HepG2 (cell line): ENCODE results near the gene MAP1LC3A. TPM values are rescaled to one million over a fixed set of nuclear protein-coding genes. Genes with fewer than 3 reads are reported as not detected.
A peak's percentile ranks its signal among the peaks of the same experiment; 100 is the strongest.

Experiments
- ATAC-seq: fragments of 200-7000 bp; cut with Tn5 transposase; 3 replicates; pipeline ENCODE4 v1.9.1; 2020; ENCODE audit warnings: mild to moderate bottlenecking, moderate library complexity
- BruUV-seq: library from RNA; stranded (reverse); fragments of 400-500 nt; replicated peaks from 2 replicates; lab custom pipeline; 2021; lab: Mats Ljungman, UMichigan
- CTCF ChIA-PET: fragments of 300-600 bp; formaldehyde crosslinking; extraction: SDS; loops from one replicate; lab custom pipeline; 2021; ENCODE audit warnings: low total read pairs, inconsistent platforms, low intra/inter-chr PET ratio; lab: Yijun Ruan, JAX
- POLR2A ChIA-PET: fragments of 350-600 bp; sonication (Branson Sonifier 250); formaldehyde crosslinking; loops from one replicate; lab custom pipeline; 2020; ENCODE audit warnings: antibody characterized with exemption, inconsistent platforms; lab: Yijun Ruan, JAX
- DNase-seq: peaks from one replicate; pipeline ENCODE4 v3.0.0-alpha.2; 2015; ENCODE audit warnings: low spot score
- FAIRE-seq: peaks from 3 replicates; lab custom pipeline; 2011; peaks lifted over from hg19 to GRCh38; lab: Jason Lieb, UNC
- H2AFZ ChIP-seq: one replicate; pipeline ENCODE4 v1.6.1; 2011; ENCODE audit warnings: low read length, inconsistent platforms
- H3K27ac ChIP-seq: fragments of 300-600 bp; 3 replicates; pipeline ENCODE4 v1.8.0; 2011; ENCODE audit warnings: mixed run types, mild to moderate bottlenecking, mixed read lengths, low read length, inconsistent platforms; ENCODE audit not compliant: insufficient read depth; ENCODE audit errors: extremely low read length
- H3K27me3 ChIP-seq, 2 experiments: fragments of 200-600 bp in 1 of 2; 2 replicates in 1 of 2; 3 replicates in 1 of 2; pipeline versions ENCODE4 v1.6.0 to v1.8.0; 2011; ENCODE audit warnings: low read length in 2 of 2, mild to moderate bottlenecking in 2 of 2, moderate library complexity in 2 of 2, inconsistent platforms in 1 of 2; ENCODE audit not compliant: insufficient read depth in 2 of 2, control insufficient read depth in 1 of 2
- H3K36me3 ChIP-seq, 2 experiments: fragments of 200-600 bp in 1 of 2; replicated peaks in 1 of 2; 2 replicates in 1 of 2; 3 replicates in 1 of 2; pipeline versions ENCODE4 v1.5.1 to v1.8.0; 2011; ENCODE audit warnings: low read length in 2 of 2, inconsistent platforms in 1 of 2; ENCODE audit not compliant: insufficient read depth in 2 of 2, control insufficient read depth in 1 of 2
- H3K4me1 ChIP-seq: 2 replicates; pipeline ENCODE4 v1.5.1; 2012; ENCODE audit warnings: low read length, inconsistent platforms; ENCODE audit not compliant: insufficient read depth
- H3K4me2 ChIP-seq: 2 replicates; pipeline ENCODE4 v1.6.0; 2011; ENCODE audit warnings: low read depth, low read length, inconsistent platforms
- H3K4me3 ChIP-seq, 3 experiments: fragments of 200-600 bp in 1 of 3; sonication (generic), shearing (Covaris generic) in 1 of 3; replicated peaks in 1 of 3; 2 replicates each; pipeline ENCODE4 v1.5.1; 2011 to 2016; ENCODE audit warnings: low read length in 3 of 3, inconsistent platforms in 2 of 3, low read depth in 2 of 3, mild to moderate bottlenecking in 2 of 3, control low read depth in 1 of 3, mixed read lengths in 1 of 3; ENCODE audit not compliant: insufficient read depth in 1 of 3
- H3K79me2 ChIP-seq: one replicate; pipeline ENCODE4 v1.6.1; 2011; ENCODE audit warnings: low read length, inconsistent platforms; ENCODE audit not compliant: insufficient read depth
- H3K9ac ChIP-seq: 2 replicates; pipeline ENCODE4 v1.6.0; 2011; ENCODE audit warnings: mild to moderate bottlenecking, low read depth, low read length, inconsistent platforms; ENCODE audit not compliant: insufficient read depth
- H3K9me3 ChIP-seq: 2 replicates; pipeline ENCODE4 v1.5.1; 2012; ENCODE audit warnings: mild to moderate bottlenecking, low read length
- H4K20me1 ChIP-seq: 2 replicates; pipeline ENCODE4 v1.6.0; 2011; ENCODE audit warnings: inconsistent platforms, mild to moderate bottlenecking, low read length, moderate library complexity; ENCODE audit not compliant: insufficient read depth
- CBFB ChIP-seq: sonication (generic); formaldehyde crosslinking; IDR thresholded peaks from 2 replicates; pipeline ENCODE4 v1.4.0; 2020; ENCODE audit warnings: missing genetic modification reagents
- CBX2 ChIP-seq, 2 experiments: fragments of 200-600 bp in 1 of 2; sonication (generic); formaldehyde crosslinking in 1 of 2; IDR thresholded peaks; 2 replicates each; pipeline versions ENCODE4 v1.7.0 to v1.8.1; 2018 to 2022; ENCODE audit warnings: low read depth in 2 of 2, low read length in 1 of 2, mild to moderate bottlenecking in 1 of 2, missing genetic modification reagents in 1 of 2
- CC2D1A ChIP-seq: sonication (generic); formaldehyde crosslinking; IDR thresholded peaks from 2 replicates; pipeline ENCODE4 v1.8.1; 2023; ENCODE audit warnings: mild to moderate bottlenecking, missing genetic modification reagents
- ETS1 ChIP-seq: sonication (generic); formaldehyde crosslinking; IDR thresholded peaks from 2 replicates; pipeline ENCODE4 v1.4.0; 2020; ENCODE audit warnings: missing genetic modification reagents
- MAFF ChIP-seq: IDR thresholded peaks from 2 replicates; pipeline ENCODE4 v1.6.1; 2011; ENCODE audit warnings: low read depth, low read length, improper control_type of control experiment
- MAFK ChIP-seq, 2 experiments: IDR thresholded peaks in 1 of 2; conservative IDR thresholded peaks in 1 of 2; 2 replicates each; pipeline ENCODE4 v1.6.1; 2011; ENCODE audit warnings: improper control_type of control experiment in 2 of 2, low read length in 2 of 2
- NCOR1 ChIP-seq: fragments of 200-600 bp; sonication (generic); IDR thresholded peaks from 2 replicates; pipeline ENCODE4 v1.7.0; 2017; ENCODE audit warnings: antibody characterized with exemption, low read length, borderline replicate concordance
- SMARCE1 ChIP-seq: fragments of 450-650 bp; IDR thresholded peaks from 2 replicates; pipeline ENCODE4 v1.6.1; 2017; ENCODE audit warnings: borderline replicate concordance
- SP4 ChIP-seq: sonication (generic); formaldehyde crosslinking; IDR thresholded peaks from 2 replicates; pipeline ENCODE4 v1.8.1; 2023; ENCODE audit warnings: mild to moderate bottlenecking, missing genetic modification reagents
- ZBTB10 ChIP-seq: sonication (generic); formaldehyde crosslinking; IDR thresholded peaks from 2 replicates; pipeline ENCODE4 v1.4.0; 2020; ENCODE audit warnings: missing genetic modification reagents, borderline replicate concordance
- ZNF121 ChIP-seq: sonication (generic); formaldehyde crosslinking; IDR thresholded peaks from 2 replicates; pipeline ENCODE4 v1.5.0; 2020; ENCODE audit warnings: mild to moderate bottlenecking, missing genetic modification reagents
- ZNF225 ChIP-seq: sonication (generic); formaldehyde crosslinking; IDR thresholded peaks from 2 replicates; pipeline ENCODE4 v1.4.0; 2020; ENCODE audit warnings: mild to moderate bottlenecking, missing genetic modification reagents
- ZNF782 ChIP-seq: sonication (generic); formaldehyde crosslinking; IDR thresholded peaks from 2 replicates; pipeline ENCODE4 v1.4.0; 2020; ENCODE audit warnings: missing genetic modification reagents, mild to moderate bottlenecking, borderline replicate concordance
- WGBS: methylation state at CpG from one replicate; pipeline ENCODE4 v1.1.6; 2017; ENCODE audit warnings: low lambda C conversion rate; 5-methylcytosine and 5-hydroxymethylcytosine counted together
- in situ Hi-C: cut with HindIII; loops from 2 replicates; pipeline ENCODE4 v1.10.0; 2017; ENCODE audit warnings: low pct_unique_long_range_greater_than_20kb; ENCODE audit not compliant: extremely low pct_ligation_motif_present
- intact Hi-C: fragments of 100-400 bp; cut with micrococcal nuclease; formaldehyde crosslinking; loops from one replicate; pipeline ENCODE4 v1.10.0; 2022; ENCODE audit not compliant: unreplicated experiment
- polyA plus RNA-seq, 8 experiments: library from polyadenylated mRNA; depleted of rRNA in 3 of 8; stranded (reverse) in 7 of 8; unstranded in 1 of 8; fragments of >200 nt; fragmentation: Illumina TruSeq in 4 of 8; extraction: Trizol in 4 of 8; gene quantifications; 2 replicates each; pipeline versions ENCODE4 v1.2.1 to v1.2.3, GENCODE V29; 2011 to 2016; ENCODE audit warnings: low read depth in 4 of 8, missing spikeins in 1 of 8, mixed read lengths in 1 of 8; ENCODE audit not compliant: insufficient read depth in 1 of 8
- total RNA-seq, 5 experiments: library from RNA; depleted of rRNA; stranded (reverse); fragments of >200 nt; fragmentation: Illumina TruSeq; extraction: Trizol; gene quantifications; 2 replicates each; pipeline ENCODE4 v1.2.3, GENCODE V29; 2016; ENCODE audit warnings: low read depth in 1 of 5
- TF ChIP-seq, protein P1 (sequence below): sonication (generic); formaldehyde crosslinking; IDR thresholded peaks from 2 replicates; pipeline ENCODE4 v1.5.1; 2020; ENCODE audit warnings: mild to moderate bottlenecking, missing genetic modification reagents, moderate library complexity

MAP1LC3A gene
- total and polyA plus RNA-seq, 2 of the 13 experiments (the other 11 are each of a cell fraction or from before 2014, with no cell fraction given), result not detected

DNA sequence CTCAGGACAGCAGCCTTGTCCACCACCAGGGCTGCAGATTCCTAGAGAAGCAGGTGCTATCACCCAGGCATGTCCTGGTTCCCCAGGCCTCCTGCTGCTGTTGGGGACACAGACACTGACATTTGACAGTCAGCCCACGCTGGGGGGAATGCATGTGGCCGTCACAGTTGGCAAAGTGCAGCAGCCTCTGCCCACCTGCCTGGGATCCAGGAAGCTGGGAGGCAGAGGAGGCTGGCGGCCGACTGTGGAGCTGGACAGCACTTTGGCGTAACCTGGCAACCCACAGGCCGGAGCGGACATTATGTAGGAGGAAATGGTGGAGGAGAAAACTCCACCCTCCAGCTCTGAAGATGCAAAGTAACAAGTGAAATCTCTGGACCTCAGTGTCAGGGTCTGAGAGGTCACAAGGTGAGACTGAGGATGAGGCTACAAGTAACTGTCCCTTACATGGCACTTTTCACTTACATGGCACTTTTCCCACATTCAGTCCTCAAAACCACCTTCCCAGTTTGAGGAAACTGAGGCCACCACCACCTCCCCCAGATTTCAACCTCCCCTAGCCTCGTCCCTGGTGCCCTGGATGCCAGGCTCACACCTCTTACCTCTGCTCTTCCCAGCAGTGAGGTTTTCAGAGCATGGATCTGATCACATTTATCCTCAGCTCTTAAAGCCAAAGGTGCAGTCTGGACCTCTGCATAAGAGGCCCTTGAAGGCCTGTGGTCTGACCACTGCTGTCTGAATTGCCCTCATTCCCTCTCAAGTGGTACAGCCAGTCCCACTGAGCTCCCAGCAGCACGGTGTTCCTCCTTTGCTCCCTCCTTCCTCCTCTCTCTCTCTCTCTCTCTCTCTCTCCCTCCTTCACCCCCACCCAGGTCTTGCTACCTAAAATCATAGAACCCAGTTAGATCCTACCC is 8.7 kb downstream of the MAP1LC3A start:
- no peak overlapping the region for H3K27ac ChIP-seq
- WGBS, result 95% methylated on average over 9 of the region's 9 CpGs
- TF ChIP-seq CBFB (no peak), MAFK (conservative IDR thresholded peaks at IDR 0.05 in 1 of 2, IDR thresholded peaks at IDR 0.05 in 1 of 2; ENCODE audit: low read length in 2 of 2) (peak; percentile 64 to 70), SMARCE1 (no peak), CC2D1A (CRISPR knock-in tag) (no peak), ETS1 (CRISPR knock-in tag) (no peak), NCOR1 (no peak), CBX2 (IDR thresholded peaks at IDR 0.05; ENCODE audit: low read depth, low read length) (no peak), CBX2 (CRISPR knock-in tag; IDR thresholded peaks at IDR 0.05; ENCODE audit: low read depth) (no peak), MAFF (peak; percentile 51), ZNF225 (CRISPR knock-in tag) (no peak), ZBTB10 (CRISPR knock-in tag) (no peak), ZNF121 (CRISPR knock-in tag) (no peak), ZNF782 (CRISPR knock-in tag) (no peak), SP4 (CRISPR knock-in tag) (no peak)
- TF ChIP-seq, protein P1, sequence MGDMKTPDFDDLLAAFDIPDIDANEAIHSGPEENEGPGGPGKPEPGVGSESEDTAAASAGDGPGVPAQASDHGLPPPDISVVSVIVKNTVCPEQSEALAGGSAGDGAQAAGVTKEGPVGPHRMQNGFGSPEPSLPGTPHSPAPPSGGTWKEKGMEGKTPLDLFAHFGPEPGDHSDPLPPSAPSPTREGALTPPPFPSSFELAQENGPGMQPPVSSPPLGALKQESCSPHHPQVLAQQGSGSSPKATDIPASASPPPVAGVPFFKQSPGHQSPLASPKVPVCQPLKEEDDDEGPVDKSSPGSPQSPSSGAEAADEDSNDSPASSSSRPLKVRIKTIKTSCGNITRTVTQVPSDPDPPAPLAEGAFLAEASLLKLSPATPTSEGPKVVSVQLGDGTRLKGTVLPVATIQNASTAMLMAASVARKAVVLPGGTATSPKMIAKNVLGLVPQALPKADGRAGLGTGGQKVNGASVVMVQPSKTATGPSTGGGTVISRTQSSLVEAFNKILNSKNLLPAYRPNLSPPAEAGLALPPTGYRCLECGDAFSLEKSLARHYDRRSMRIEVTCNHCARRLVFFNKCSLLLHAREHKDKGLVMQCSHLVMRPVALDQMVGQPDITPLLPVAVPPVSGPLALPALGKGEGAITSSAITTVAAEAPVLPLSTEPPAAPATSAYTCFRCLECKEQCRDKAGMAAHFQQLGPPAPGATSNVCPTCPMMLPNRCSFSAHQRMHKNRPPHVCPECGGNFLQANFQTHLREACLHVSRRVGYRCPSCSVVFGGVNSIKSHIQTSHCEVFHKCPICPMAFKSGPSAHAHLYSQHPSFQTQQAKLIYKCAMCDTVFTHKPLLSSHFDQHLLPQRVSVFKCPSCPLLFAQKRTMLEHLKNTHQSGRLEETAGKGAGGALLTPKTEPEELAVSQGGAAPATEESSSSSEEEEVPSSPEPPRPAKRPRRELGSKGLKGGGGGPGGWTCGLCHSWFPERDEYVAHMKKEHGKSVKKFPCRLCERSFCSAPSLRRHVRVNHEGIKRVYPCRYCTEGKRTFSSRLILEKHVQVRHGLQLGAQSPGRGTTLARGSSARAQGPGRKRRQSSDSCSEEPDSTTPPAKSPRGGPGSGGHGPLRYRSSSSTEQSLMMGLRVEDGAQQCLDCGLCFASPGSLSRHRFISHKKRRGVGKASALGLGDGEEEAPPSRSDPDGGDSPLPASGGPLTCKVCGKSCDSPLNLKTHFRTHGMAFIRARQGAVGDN (CRISPR knock-in tag), result 0 out of 2 replicates have a peak, but pooled peaks have one; percentile 15
- DNase-seq, result no peak
- intact Hi-C loops (no loop called here), in situ Hi-C loops (no loop called here)
- H3K27me3 ChIP-seq, result no peaks in the 10 kb centered on the region
- FAIRE-seq, result no peak
- H3K9ac ChIP-seq, result no peak overlapping the region
- no peak overlapping the region for H3K4me2 ChIP-seq
- peaks cover 7% of the 10 kb centered on the region; the same call in 1 of the 2 replicates for H3K4me1 ChIP-seq
- POLR2A ChIA-PET, result no interaction called here
- no peak overlapping the region for H3K4me3 ChIP-seq
- CTCF ChIA-PET, result no interaction called here
- H2AFZ ChIP-seq, result no peak overlapping the region
- BruUV-seq, result no TSS peak
- H3K9me3 ChIP-seq, result no peaks in the 10 kb centered on the region
- H4K20me1 ChIP-seq, result no peaks in the 10 kb centered on the region
- H3K36me3 ChIP-seq, result peaks cover 25 to 53% of the 10 kb centered on the region in 2 experiments
- no peak for ATAC-seq
- no peaks in the 10 kb centered on the region for H3K79me2 ChIP-seq
